ENCODE data around the gene NADK. TPM values are rescaled to one million over a fixed set of nuclear protein-coding genes. Genes with fewer than 3 reads are reported as not detected.

Gene NADK
- total and polyA plus RNA-seq, 2 of the 13 experiments (the other 11 are each of a cell fraction or from before 2014, with no cell fraction given) = 56.6 to 60.1 TPM

- TF ChIP-seq PAX8 (CRISPR knock-in tag; IDR thresholded peaks at IDR 0.05; ENCODE audit: borderline replicate concordance) = no peak
- TF ChIP-seq ZHX2 (IDR thresholded peaks at IDR 0.05; ENCODE audit: low read depth) = no peak; the same call in none of the 2 replicates
- TF ChIP-seq ZHX2 (CRISPR knock-in tag; IDR thresholded peaks at IDR 0.05; ENCODE audit: borderline replicate concordance) = peak; percentile 25; the same call in 1 of the 2 replicates
- peak; percentile 36; the same call in 1 of the 2 replicates for TF ChIP-seq ZBTB25 (CRISPR knock-in tag; IDR thresholded peaks at IDR 0.05)
- no peak for TF ChIP-seq NFIC (IDR thresholded peaks at IDR 0.05; ENCODE audit: low read length)
- TF ChIP-seq ZC3H13 (CRISPR knock-in tag; IDR thresholded peaks at IDR 0.05) = no peak; the same call in 1 of the 2 replicates
- TF ChIP-seq HHEX (CRISPR knock-in tag; IDR thresholded peaks at IDR 0.05) = no peak
- no peak for TF ChIP-seq NFKBIZ (CRISPR knock-in tag; IDR thresholded peaks at IDR 0.05)
- peak; percentile 88 for TF ChIP-seq ZNF121 (CRISPR knock-in tag; IDR thresholded peaks at IDR 0.05)
- TF ChIP-seq RNF219 (CRISPR knock-in tag; IDR thresholded peaks at IDR 0.05) = no peak
- no peak for TF ChIP-seq ZNF556 (CRISPR knock-in tag; IDR thresholded peaks at IDR 0.05; ENCODE audit: borderline replicate concordance)
- TF ChIP-seq MBD4 (IDR thresholded peaks at IDR 0.05; ENCODE audit: borderline replicate concordance, low read length) = no peak
- TF ChIP-seq NFE2 (CRISPR knock-in tag; IDR thresholded peaks at IDR 0.05) = no peak
- TF ChIP-seq ZNF264 (CRISPR knock-in tag; IDR thresholded peaks at IDR 0.05) = 0 out of 2 replicates have a peak, but pooled peaks have one; percentile 14
- TF ChIP-seq ZNF576 (CRISPR knock-in tag; IDR thresholded peaks at IDR 0.05) = no peak
- TF ChIP-seq PHB2 (IDR thresholded peaks at IDR 0.05; ENCODE audit: partially characterized antibody) = no peak
- TF ChIP-seq GATA4 (IDR thresholded peaks at IDR 0.05; ENCODE audit: borderline replicate concordance, low read depth) = no peak
- TF ChIP-seq ZUFSP (CRISPR knock-in tag; IDR thresholded peaks at IDR 0.05; ENCODE audit: borderline replicate concordance) = no peak
Measured at GRCh38 chr1:1782399-1783221, 4.3 kb upstream of the NADK start (continued).

Data from HepG2 (cell line).